Kasumi-1 (cell line): ENCODE measurements around the gene PODN.
A peak's percentile ranks its signal among the peaks of the same experiment; 100 is the strongest.

Source experiments
- DNase-seq, 2 experiments: peaks; one replicate each; lab custom pipeline; 2025; lab: John Stamatoyannopoulos, UW

Gene PODN, protein sequence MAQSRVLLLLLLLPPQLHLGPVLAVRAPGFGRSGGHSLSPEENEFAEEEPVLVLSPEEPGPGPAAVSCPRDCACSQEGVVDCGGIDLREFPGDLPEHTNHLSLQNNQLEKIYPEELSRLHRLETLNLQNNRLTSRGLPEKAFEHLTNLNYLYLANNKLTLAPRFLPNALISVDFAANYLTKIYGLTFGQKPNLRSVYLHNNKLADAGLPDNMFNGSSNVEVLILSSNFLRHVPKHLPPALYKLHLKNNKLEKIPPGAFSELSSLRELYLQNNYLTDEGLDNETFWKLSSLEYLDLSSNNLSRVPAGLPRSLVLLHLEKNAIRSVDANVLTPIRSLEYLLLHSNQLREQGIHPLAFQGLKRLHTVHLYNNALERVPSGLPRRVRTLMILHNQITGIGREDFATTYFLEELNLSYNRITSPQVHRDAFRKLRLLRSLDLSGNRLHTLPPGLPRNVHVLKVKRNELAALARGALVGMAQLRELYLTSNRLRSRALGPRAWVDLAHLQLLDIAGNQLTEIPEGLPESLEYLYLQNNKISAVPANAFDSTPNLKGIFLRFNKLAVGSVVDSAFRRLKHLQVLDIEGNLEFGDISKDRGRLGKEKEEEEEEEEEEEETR

DNA sequence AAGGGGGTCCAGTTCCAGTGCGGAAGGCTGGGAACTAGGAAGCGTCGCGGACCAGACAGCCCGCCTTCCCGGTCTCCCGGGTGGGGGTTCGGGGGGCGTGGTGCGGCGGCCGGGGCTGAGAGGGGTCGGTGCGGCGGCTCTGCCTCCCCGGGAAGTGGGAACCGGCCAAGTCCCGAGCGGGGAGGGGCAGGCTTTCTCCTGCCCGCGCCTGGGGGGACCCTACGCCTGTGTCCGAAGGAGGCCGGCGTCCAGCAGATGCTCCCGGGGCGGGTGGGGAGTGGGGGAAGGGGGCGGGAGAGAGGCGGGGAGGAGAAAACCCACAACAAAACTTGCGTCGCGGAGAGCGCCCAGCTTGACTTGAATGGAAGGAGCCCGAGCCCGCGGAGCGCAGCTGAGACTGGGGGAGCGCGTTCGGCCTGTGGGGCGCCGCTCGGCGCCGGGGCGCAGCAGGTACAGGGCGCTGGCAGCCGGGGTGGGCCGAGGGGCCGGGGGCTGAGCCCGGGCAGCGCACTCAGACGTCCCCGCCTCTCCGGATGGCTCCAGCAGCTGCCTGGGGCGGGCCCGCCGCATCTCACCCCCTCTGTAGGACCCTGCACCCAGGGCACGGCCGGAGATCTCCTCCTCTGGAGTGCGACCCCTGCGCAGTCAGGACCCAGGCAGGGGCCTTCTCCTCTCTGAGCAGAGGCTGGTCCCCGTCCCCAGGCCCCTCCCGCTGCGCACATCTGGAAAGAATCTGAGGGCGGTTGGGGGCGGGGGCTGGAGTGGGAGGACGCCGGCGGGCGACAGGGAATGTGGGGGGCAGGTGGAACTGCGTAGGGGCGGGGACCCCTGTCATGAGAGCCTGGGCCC is at the start of gene PODN:
PODN (plus strand) TSS at position 355 of the 849 bp plus-strand sequence. CDS start 7,643 bp downstream, outside the sequence.
- DNase-seq = peak in 1 of 2 experiments; percentile 38

GRCh38 chr1:53014791-53015507 is 47.1 kb upstream of the PODN start:
- peak; percentile 95 for DNase-seq

- no peak for DNase-seq
These were observed 46.5 kb upstream of the PODN start for GRCh38 chr1:53015508-53015860.

DNA sequence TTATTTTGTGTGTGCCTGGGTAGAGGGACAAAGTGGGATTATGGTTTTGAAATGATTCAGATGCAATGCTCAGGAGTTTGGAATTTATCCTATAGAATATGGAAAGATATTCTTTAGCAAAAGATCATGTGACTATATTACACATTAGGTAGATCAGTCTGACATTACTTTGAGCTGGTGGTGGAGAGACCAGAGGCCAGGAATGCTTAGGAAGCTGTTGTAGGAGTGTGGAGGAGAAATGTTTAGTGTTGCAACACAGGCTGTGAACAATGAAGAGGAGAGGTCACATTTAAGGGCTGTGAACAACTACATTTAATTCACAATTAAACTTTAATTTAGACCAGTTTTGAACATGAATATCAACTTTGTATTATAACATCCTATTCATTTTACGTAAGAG is 45.3 kb upstream of the PODN start:
- DNase-seq = no peak

GRCh38 chr1:53020588-53020987 is 41.4 kb upstream of the PODN start:
- DNase-seq = no peak

DNA sequence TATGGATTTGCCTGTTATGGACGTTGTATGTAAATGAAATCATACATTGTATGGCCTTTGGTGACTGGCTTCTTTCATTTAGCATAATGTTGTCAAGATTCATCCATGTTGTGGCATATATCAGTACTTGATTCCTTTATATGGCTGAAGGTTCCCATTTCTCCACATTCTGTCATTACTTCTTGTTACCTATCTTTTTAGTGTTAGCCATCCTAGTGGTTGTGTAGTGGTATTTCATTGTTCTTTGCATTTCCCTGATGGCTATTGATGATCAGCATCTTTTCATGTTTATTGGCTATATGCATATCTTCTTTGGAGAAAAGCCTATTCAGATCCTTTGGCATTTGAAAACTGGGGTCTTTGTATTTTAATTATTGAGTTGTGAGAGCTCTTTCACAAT is 39.8 kb upstream of the PODN start:
- no peak for DNase-seq

GRCh38 chr1:53023546-53023945 is 38.5 kb upstream of the PODN start:
- DNase-seq = no peak

DNA sequence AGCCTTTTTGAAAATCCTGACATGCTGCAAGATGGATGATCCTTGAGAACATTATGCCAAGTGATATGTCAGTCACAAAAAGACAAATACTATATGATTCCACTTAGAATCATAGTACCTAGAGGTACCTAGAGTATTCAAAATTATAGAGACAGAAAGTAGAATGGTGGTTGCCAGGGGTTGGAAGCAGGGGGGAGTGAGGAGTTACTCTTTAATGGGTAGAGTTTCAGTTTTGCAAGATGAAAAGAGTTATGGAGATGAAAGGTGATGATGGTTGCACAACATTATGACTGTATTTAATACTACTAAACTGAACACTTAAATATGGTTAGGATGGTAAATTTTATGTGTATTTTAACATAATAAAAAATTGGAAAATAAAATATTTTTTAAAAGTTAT is 37.9 kb upstream of the PODN start:
- DNase-seq = no peak

- DNase-seq = no peak
These were observed 36.8 kb upstream of the PODN start for GRCh38 chr1:53025034-53025768.

DNA sequence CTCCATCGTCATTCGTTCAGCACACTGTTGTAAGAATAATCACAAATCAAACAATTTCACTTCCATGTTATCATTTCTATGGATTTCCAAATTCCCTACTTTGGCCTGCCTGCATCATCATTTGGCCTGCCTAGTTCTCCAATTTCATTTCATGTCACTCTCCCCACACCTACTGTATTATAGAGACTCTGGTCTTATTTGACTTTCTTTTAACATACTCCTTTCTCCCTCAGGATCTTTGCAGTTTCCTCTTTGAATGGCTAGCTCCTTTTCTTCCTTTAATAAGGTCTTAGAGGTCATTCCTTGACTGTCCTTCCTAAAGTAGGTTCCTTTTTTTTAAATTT is 36.3 kb upstream of the PODN start:
- DNase-seq = no peak

DNA sequence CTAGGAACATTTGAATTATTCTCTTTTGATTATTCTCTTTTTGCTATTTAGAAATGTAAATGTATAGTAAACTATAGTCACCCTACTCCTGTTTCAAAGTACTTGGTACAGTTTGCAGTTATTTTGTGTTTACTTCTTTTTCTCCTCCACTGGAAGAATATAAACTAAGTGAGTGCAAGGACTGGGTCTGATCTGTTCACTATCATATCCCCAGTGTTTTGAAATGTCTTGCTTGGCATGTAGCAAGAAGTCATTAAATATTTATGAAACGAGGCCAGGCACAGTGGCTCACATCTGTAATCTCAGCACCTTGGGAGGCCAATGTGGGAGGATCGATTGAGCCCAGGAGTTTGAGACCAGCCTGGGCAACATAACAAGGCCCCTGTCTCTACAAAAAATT is 35.8 kb upstream of the PODN start:
- DNase-seq = no peak

DNA sequence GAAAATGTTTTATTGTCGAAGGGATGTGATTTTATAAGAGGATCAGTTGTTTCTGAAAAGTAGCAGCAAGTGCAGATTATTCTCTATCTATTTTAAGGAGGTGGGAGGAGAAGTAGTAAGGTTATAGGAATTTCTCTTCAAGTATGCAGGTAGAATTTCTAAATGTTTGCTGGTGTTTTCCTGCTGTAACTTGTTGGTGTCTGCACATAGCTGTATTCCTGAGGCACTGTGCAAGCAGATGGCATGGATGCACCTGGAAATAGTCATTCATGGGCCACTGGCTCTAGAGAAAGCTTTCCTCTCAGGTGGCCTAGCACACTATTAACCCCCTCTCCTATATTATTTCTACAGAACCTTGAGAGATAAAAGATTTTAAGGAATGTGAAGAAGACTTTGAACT is 30.3 kb upstream of the PODN start:
- DNase-seq = no peak

- DNase-seq = no peak
These were observed 24.9 kb upstream of the PODN start for GRCh38 chr1:53037159-53037558.

- DNase-seq = no peak
These were observed 23.4 kb upstream of the PODN start for GRCh38 chr1:53038566-53038965.

DNA sequence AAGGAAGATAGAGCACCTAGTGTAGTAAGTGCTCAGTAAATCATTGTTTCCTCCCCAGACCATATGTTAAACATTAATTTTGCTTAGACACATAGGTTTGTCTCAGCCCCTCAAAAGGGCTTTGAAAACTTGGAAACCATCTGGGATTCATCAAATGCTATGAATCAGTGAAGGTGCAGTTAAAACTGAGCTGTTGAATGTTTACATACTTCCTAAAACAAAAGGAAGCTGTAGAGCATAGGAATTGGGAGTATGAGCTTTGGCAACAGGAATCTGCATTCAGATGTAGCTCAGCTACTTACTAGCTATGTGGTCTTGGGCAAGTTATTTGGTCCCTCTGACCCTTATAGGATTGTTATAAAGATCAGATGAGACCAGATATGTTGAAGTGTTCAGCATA is 18.7 kb upstream of the PODN start:
- DNase-seq = no peak

GRCh38 chr1:53044926-53045325 is 17.1 kb upstream of the PODN start:
- no peak for DNase-seq

GRCh38 chr1:53046930-53047329 is 15.1 kb upstream of the PODN start:
- no peak for DNase-seq

DNA sequence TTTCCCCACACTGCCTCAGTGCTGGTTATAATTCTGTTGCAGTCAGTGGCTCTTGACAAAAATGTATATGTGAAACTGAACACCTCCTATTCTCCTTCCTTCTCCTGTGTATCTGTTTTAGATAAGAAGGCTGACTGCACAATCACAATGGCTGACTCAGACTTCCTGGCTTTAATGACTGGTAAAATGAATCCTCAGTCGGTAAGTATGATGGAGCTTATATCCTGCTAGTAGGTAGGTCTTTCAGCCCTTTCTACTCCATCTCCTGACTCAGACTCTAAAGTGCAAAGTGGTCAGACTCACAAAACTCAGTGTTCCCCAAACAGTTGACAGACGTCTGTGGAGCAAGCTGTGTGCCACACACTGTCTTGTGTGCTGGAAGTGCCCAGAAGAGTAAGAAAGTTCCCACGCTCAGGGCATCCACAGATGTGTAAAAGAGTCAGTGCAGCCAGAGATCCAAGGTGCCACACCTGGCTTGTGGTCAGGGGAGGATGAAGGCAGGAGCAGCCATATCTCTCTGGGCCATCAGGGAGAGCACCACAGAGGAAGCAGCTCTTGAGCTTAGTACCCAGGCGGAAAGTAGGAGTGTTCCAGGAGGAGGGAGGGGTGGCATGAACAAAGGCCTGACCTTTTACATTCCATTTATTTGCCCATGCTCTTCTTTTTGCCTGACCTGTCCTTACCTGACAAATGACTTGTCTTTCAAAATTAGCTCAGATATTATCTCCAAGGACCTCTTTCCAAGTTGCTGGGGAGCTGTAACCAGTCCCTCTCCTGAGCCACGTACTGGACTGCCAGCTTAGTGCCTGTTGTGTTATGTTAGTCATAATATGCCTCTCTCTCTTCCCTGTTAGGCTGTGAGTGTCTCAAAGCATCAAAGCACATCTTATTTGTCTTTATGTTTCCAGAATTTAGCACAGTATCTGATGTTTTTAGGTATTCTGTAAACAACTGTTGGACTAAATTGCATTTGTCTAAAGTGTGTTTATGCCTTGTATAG is 14.0 kb upstream of the PODN start:
- no peak for DNase-seq

- no peak for DNase-seq
These were observed 12.9 kb upstream of the PODN start for GRCh38 chr1:53048960-53049573.

DNA sequence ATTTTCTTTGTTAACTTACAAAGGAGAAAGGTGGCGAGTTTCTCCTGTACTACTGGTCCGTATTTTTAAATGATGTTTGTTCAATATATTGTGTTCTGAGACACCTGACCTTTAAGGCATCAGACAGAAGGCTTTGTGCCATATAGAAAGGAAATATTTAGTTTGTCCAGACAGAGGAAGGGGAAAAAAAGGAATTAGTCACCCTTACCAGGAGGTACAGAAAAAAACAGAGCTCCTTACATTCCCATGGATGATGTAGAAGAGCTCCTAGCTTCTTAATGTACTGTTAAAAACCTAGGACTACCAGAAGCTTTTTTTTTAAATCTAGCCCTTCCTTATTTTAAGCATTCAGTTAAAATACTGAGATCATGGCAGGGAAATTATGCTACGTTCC is 12.4 kb upstream of the PODN start:
- DNase-seq = no peak
